Thoracic aorta (tissue), 2 donors: ENCODE data around the gene ATRNL1. TPM values are rescaled to one million over a fixed set of nuclear protein-coding genes. Genes with fewer than 3 reads are reported as not detected.

Source experiments
- ATAC-seq: fragments of 150-250 bp; one replicate; pipeline ENCODE4 v1.8.0; 2017; ENCODE audit warnings: low read depth; ENCODE audit not compliant: insufficient number of reproducible peaks, low FRiP score
- DNase-seq: peaks from one replicate; pipeline ENCODE4 v3.0.0-alpha.2; 2020; ENCODE audit warnings: low spot score
- H3K27ac ChIP-seq, 2 donors: fragments of 200-600 bp; sonication (generic); 1 replicate in 1 of 2; 2 replicates in 1 of 2; pipeline ENCODE4 v1.5.1; 2016; ENCODE audit warnings: mild to moderate bottlenecking in 2 of 2, moderate library complexity in 2 of 2
- H3K27me3 ChIP-seq: fragments of 200-600 bp; sonication (generic); replicated peaks from 2 replicates; pipeline ENCODE4 v1.6.0; 2016; ENCODE audit warnings: mild to moderate bottlenecking; ENCODE audit not compliant: insufficient read depth
- H3K36me3 ChIP-seq: fragments of 200-600 bp; sonication (generic); one replicate; pipeline ENCODE4 v1.5.1; 2016
- H3K4me1 ChIP-seq, 2 donors: fragments of 200-600 bp; sonication (generic); 1 replicate in 1 of 2; 2 replicates in 1 of 2; pipeline versions ENCODE4 v1.5.1 to v1.6.0; 2016; ENCODE audit warnings: low read depth in 2 of 2, mild to moderate bottlenecking in 1 of 2; ENCODE audit not compliant: control insufficient read depth in 1 of 2
- H3K4me3 ChIP-seq: fragments of 200-600 bp; sonication (generic); 2 replicates; pipeline ENCODE4 v1.5.1; 2016; ENCODE audit warnings: mild to moderate bottlenecking
- H3K9me3 ChIP-seq: fragments of 200-600 bp; sonication (generic); 2 replicates; pipeline ENCODE4 v1.5.1; 2016
- CTCF ChIP-seq: fragments of 200-600 bp; sonication (generic); IDR thresholded peaks from one replicate; pipeline ENCODE4 v1.5.1; 2019; ENCODE audit warnings: antibody characterized with exemption
- total RNA-seq, 2 donors: library from RNA; depleted of rRNA; stranded (reverse); fragments of >200 nt; gene quantifications; one replicate each; pipeline versions ENCODE4 v1.1.0 to v1.2.3, GENCODE V29; 2016

ATRNL1 gene
- total RNA-seq, 2 donors from 2014 or later, result 24.6 to 57.4 TPM

- no peaks in the 10 kb centered on the region for H3K9me3 ChIP-seq
- DNase-seq, result no peak
- no peaks in the 10 kb centered on the region for H3K27me3 ChIP-seq
- H3K4me3 ChIP-seq, result no peak overlapping the region
- TF ChIP-seq CTCF, result no peak
- no peak overlapping the region for H3K27ac ChIP-seq
- ATAC-seq, result no peak
- no peaks in the 10 kb centered on the region for H3K4me1 ChIP-seq
- no peaks in the 10 kb centered on the region for H3K36me3 ChIP-seq
These were observed 786.4 kb downstream of the ATRNL1 start for GRCh38 chr10:115879372-115880089.

GRCh38 chr10:115882021-115882420 lies 788.9 kb downstream of the ATRNL1 start:
- Histone ChIP-seq H3K27me3 (no peaks in the 10 kb centered on the region), H3K9me3 (no peaks in the 10 kb centered on the region), H3K4me3 (no peak overlapping the region), H3K4me1 (no peaks in the 10 kb centered on the region), H3K36me3 (no peaks in the 10 kb centered on the region), H3K27ac (no peak overlapping the region)
- no peak for TF ChIP-seq CTCF
- ATAC-seq, result no peak
- no peak for DNase-seq

- no peak for TF ChIP-seq CTCF
- H3K9me3 ChIP-seq, result no peaks in the 10 kb centered on the region
- no peak overlapping the region for H3K27ac ChIP-seq
- no peaks in the 10 kb centered on the region for H3K4me1 ChIP-seq
- no peaks in the 10 kb centered on the region for H3K36me3 ChIP-seq
- H3K4me3 ChIP-seq, result no peak overlapping the region
- H3K27me3 ChIP-seq, result no peaks in the 10 kb centered on the region
- DNase-seq (no peak), ATAC-seq (no peak)
These were observed 790.2 kb downstream of the ATRNL1 start for GRCh38 chr10:115883372-115883771.

- Histone ChIP-seq H3K36me3 (no peaks in the 10 kb centered on the region), H3K27ac (no peak overlapping the region), H3K9me3 (no peaks in the 10 kb centered on the region), H3K4me3 (no peak overlapping the region), H3K27me3 (no peaks in the 10 kb centered on the region), H3K4me1 (no peaks in the 10 kb centered on the region)
- no peak for TF ChIP-seq CTCF
- no peak for ATAC-seq
- no peak for DNase-seq
These were observed 791.2 kb downstream of the ATRNL1 start for GRCh38 chr10:115884331-115884730.

- Histone ChIP-seq H3K9me3 (no peaks in the 10 kb centered on the region), H3K27ac (no peak overlapping the region), H3K4me3 (no peak overlapping the region), H3K36me3 (no peaks in the 10 kb centered on the region), H3K27me3 (no peaks in the 10 kb centered on the region), H3K4me1 (no peaks in the 10 kb centered on the region)
- DNase-seq (no peak), ATAC-seq (no peak)
- TF ChIP-seq CTCF, result no peak
These were observed 802.0 kb downstream of the ATRNL1 start for GRCh38 chr10:115895166-115895565.
